K562 (cell line): ENCODE measurements around the gene CYB561A3. TPM values are rescaled to one million over a fixed set of nuclear protein-coding genes. Genes with fewer than 3 reads are reported as not detected.
A peak's percentile ranks its signal among the peaks of the same experiment; 100 is the strongest.

ENCODE experiments used
- ATF3 ChIP-seq, 2 experiments: fragments of 450-650 bp in 1 of 2; sonication (generic) in 1 of 2; formaldehyde crosslinking in 1 of 2; IDR thresholded peaks in 1 of 2; conservative IDR thresholded peaks in 1 of 2; 2 replicates each; pipeline versions ENCODE4 v1.6.1 to v1.8.1; 2016 to 2023; ENCODE audit warnings: mild to moderate bottlenecking in 2 of 2, moderate library complexity in 2 of 2, inconsistent platforms in 1 of 2, missing genetic modification reagents in 1 of 2
- CBX5 ChIP-seq: IDR thresholded peaks from 2 replicates; pipeline ENCODE4 v1.6.1; 2014; ENCODE audit warnings: low read depth, borderline replicate concordance
- CC2D1A ChIP-seq: fragments of 450-650 bp; IDR thresholded peaks from 2 replicates; pipeline ENCODE4 v1.6.1; 2017; ENCODE audit warnings: mild to moderate bottlenecking
- CHCHD3 ChIP-seq: fragments of 250-450 bp; sonication (Bioruptor Pico); IDR thresholded peaks from 2 replicates; pipeline ENCODE4 v2.1.2; 2022; ENCODE audit warnings: mild to moderate bottlenecking
- CREB3 ChIP-seq: fragments of 450-650 bp; conservative IDR thresholded peaks from 2 replicates; pipeline ENCODE4 v1.6.1; 2016; ENCODE audit warnings: missing genetic modification characterization, low read depth, mild to moderate bottlenecking, missing compliant biosample characterization, moderate library complexity
- DIDO1 ChIP-seq: fragments of 450-650 bp; IDR thresholded peaks from 2 replicates; pipeline ENCODE4 v1.6.1; 2016; ENCODE audit warnings: low read depth, missing biosample characterization, missing genetic modification characterization
- KLF16 ChIP-seq: IDR thresholded peaks from 2 replicates; pipeline ENCODE4 v1.6.1; 2016; ENCODE audit warnings: antibody characterized with exemption
- MTA1 ChIP-seq: fragments of 450-650 bp; IDR thresholded peaks from 2 replicates; pipeline ENCODE4 v1.6.1; 2017; ENCODE audit warnings: borderline replicate concordance
- PHB2 ChIP-seq: fragments of 450-650 bp; IDR thresholded peaks from 2 replicates; pipeline ENCODE4 v1.6.1; 2017; ENCODE audit warnings: low read depth
- POU5F1 ChIP-seq: fragments of 150-350 bp; IDR thresholded peaks from 2 replicates; pipeline ENCODE4 v1.6.1; 2014; ENCODE audit warnings: borderline replicate concordance, low read length, low read depth, mild to moderate bottlenecking; ENCODE audit not compliant: partially characterized antibody
- PRPF4 ChIP-seq: fragments of 200-400 bp; formaldehyde crosslinking; IDR thresholded peaks from one replicate; pipeline ENCODE4 v1.6.1; 2017; ENCODE audit warnings: low read length, low read depth, mild to moderate bottlenecking; ENCODE audit not compliant: insufficient read depth, poor library complexity, severe bottlenecking
- SP2 ChIP-seq: IDR thresholded peaks from 2 replicates; pipeline ENCODE4 v1.6.1; 2011; ENCODE audit warnings: mild to moderate bottlenecking, low read depth, low read length, moderate library complexity; ENCODE audit not compliant: poor library complexity, severe bottlenecking; ENCODE audit errors: extremely low read depth
- TEAD2 ChIP-seq: fragments of 450-650 bp; IDR thresholded peaks from 2 replicates; pipeline ENCODE4 v1.6.1; 2016; ENCODE audit warnings: missing genetic modification characterization, control low read depth, missing compliant biosample characterization
- ZNF224 ChIP-seq: sonication (generic); formaldehyde crosslinking; IDR thresholded peaks from 2 replicates; pipeline ENCODE4 v1.8.0; 2022; ENCODE audit warnings: mild to moderate bottlenecking, missing genetic modification reagents
- ZNF561 ChIP-seq: fragments of 450-650 bp; formaldehyde crosslinking; conservative IDR thresholded peaks from 2 replicates; pipeline ENCODE4 v1.4.0; 2020; ENCODE audit warnings: mild to moderate bottlenecking, moderate library complexity
- polyA plus RNA-seq, 8 experiments: library from polyadenylated mRNA; depleted of rRNA in 4 of 8; stranded (reverse) in 5 of 8; unstranded in 3 of 8; fragments of >200 nt; fragmentation: Nextera tagmentation in 2 of 8; fragmentation: Illumina TruSeq in 1 of 8; extraction: Ambion mirVana in 2 of 8; extraction: Trizol in 1 of 8; gene quantifications; 2 replicates each; pipeline versions ENCODE4 v1.2.1 to v1.2.3, GENCODE V29; 2011 to 2014; ENCODE audit warnings: inconsistent platforms in 1 of 8, missing spikeins in 1 of 8
- total RNA-seq, 7 experiments: library from RNA; depleted of rRNA in 6 of 7; stranded (reverse); fragments of >200 nt in 6 of 7; fragmentation: Illumina TruSeq in 2 of 7; extraction: Trizol in 2 of 7; gene quantifications; 2 replicates each; pipeline versions ENCODE4 v1.2.1 to v1.2.3, GENCODE V29; 2011 to 2021; ENCODE audit warnings: low replicate concordance in 1 of 7
- TF ChIP-seq, protein P1 (sequence below), 2 experiments: fragments of 450-650 bp; IDR thresholded peaks; 2 replicates each; pipeline ENCODE4 v1.6.1; 2018; ENCODE audit warnings: mild to moderate bottlenecking in 2 of 2, low read depth in 1 of 2; ENCODE audit not compliant: partially characterized antibody in 2 of 2
- TF ChIP-seq, protein P2 (sequence below): fragments of 250-450 bp; sonication (Bioruptor Pico); IDR thresholded peaks from 2 replicates; pipeline ENCODE4 v1.4.0; 2020; ENCODE audit warnings: mild to moderate bottlenecking, moderate library complexity

Gene CYB561A3
- total and polyA plus RNA-seq, 9 of the 15 experiments (the other 6 are each of a cell fraction or from before 2014, with no cell fraction given): 29.2 to 78.9 (median 37.9) TPM

DNA sequence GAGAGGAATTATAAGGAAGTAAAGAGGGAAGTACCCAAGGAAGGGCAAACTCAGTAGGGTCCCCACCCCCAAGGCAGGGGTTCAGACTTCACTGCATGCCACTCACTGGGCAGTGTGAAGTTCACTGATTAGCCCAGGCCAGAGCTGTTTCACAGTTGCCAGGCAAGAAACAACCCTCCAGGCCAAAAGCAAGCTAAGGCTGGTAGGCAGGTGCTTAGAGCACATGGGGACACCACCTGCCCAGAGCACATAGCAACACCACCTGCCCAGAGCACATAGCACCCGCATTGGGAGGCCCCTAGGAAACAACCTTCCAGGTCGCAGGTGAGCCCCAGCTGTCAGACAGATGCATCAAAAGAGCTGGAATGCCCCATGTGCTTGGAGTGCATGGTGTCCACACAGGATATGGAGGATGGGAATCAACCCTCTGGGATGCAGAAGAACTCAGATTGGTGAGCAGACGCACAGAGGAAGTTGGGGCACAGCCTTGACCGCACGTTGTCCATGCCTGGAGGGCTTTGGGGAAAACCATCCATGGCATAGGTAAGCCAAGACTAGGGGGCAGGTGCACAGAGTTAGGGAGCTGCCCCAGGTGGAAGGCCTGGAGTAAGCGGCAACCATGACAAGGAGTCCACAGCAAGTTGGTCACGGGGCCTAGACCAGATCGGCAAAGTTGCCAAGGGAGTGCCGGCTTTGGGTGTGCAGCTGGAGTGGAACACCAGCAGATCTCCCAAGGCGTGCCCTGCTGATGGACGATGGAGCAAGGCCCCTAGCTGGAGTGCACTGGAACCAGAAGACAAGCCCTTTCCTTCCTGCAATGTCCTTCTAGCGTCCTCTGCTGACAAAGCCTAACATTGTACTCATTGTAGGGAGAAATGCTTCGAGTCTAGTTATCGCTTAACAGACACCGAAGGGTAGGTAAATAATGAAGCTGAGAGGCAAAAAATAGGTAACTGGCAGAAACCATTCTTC is 22.9 kb upstream of the CYB561A3 start (continued):
- TF ChIP-seq CHCHD3: no peak
- TF ChIP-seq SP2: no peak
- TF ChIP-seq CC2D1A: peak; percentile 61; the same call in 1 of the 2 replicates
- TF ChIP-seq MTA1: no peak
- TF ChIP-seq KLF16: peak; percentile 28; the same call in 1 of the 2 replicates
- TF ChIP-seq DIDO1 (tag): no peak
- TF ChIP-seq, protein P1, sequence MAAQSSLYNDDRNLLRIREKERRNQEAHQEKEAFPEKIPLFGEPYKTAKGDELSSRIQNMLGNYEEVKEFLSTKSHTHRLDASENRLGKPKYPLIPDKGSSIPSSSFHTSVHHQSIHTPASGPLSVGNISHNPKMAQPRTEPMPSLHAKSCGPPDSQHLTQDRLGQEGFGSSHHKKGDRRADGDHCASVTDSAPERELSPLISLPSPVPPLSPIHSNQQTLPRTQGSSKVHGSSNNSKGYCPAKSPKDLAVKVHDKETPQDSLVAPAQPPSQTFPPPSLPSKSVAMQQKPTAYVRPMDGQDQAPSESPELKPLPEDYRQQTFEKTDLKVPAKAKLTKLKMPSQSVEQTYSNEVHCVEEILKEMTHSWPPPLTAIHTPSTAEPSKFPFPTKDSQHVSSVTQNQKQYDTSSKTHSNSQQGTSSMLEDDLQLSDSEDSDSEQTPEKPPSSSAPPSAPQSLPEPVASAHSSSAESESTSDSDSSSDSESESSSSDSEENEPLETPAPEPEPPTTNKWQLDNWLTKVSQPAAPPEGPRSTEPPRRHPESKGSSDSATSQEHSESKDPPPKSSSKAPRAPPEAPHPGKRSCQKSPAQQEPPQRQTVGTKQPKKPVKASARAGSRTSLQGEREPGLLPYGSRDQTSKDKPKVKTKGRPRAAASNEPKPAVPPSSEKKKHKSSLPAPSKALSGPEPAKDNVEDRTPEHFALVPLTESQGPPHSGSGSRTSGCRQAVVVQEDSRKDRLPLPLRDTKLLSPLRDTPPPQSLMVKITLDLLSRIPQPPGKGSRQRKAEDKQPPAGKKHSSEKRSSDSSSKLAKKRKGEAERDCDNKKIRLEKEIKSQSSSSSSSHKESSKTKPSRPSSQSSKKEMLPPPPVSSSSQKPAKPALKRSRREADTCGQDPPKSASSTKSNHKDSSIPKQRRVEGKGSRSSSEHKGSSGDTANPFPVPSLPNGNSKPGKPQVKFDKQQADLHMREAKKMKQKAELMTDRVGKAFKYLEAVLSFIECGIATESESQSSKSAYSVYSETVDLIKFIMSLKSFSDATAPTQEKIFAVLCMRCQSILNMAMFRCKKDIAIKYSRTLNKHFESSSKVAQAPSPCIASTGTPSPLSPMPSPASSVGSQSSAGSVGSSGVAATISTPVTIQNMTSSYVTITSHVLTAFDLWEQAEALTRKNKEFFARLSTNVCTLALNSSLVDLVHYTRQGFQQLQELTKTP (IDR thresholded peaks at IDR 0.05; ENCODE audit: low read depth in 1 of 2, partially characterized antibody in 2 of 2): no peak
- TF ChIP-seq PRPF4: no peak
- TF ChIP-seq PHB2: no peak
- no peak for TF ChIP-seq ZNF224 (CRISPR knock-in tag)
- TF ChIP-seq, protein P2, sequence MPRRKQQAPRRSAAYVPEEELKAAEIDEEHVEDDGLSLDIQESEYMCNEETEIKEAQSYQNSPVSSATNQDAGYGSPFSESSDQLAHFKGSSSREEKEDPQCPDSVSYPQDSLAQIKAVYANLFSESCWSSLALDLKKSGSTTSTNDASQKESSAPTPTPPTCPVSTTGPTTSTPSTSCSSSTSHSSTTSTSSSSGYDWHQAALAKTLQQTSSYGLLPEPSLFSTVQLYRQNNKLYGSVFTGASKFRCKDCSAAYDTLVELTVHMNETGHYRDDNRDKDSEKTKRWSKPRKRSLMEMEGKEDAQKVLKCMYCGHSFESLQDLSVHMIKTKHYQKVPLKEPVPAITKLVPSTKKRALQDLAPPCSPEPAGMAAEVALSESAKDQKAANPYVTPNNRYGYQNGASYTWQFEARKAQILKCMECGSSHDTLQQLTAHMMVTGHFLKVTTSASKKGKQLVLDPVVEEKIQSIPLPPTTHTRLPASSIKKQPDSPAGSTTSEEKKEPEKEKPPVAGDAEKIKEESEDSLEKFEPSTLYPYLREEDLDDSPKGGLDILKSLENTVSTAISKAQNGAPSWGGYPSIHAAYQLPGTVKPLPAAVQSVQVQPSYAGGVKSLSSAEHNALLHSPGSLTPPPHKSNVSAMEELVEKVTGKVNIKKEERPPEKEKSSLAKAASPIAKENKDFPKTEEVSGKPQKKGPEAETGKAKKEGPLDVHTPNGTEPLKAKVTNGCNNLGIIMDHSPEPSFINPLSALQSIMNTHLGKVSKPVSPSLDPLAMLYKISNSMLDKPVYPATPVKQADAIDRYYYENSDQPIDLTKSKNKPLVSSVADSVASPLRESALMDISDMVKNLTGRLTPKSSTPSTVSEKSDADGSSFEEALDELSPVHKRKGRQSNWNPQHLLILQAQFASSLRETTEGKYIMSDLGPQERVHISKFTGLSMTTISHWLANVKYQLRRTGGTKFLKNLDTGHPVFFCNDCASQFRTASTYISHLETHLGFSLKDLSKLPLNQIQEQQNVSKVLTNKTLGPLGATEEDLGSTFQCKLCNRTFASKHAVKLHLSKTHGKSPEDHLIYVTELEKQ (CRISPR knock-in tag): no peak
- TF ChIP-seq ATF3 (IDR thresholded peaks at IDR 0.05): no peak
- TF ChIP-seq ATF3 (CRISPR knock-in tag; conservative IDR thresholded peaks at IDR 0.05): no peak
- TF ChIP-seq CREB3: no peak
- no peak for TF ChIP-seq POU5F1
- no peak for TF ChIP-seq ZNF561 (CRISPR knock-in tag)
- TF ChIP-seq CBX5: no peak
- no peak for TF ChIP-seq TEAD2
